Caco-2 (cell line): ENCODE results near the gene FGF14. TPM values are rescaled to one million over a fixed set of nuclear protein-coding genes. Genes with fewer than 3 reads are reported as not detected.

Experiments used
- BruUV-seq: library from RNA; stranded (reverse); fragments of 400-500 nt; replicated peaks from 2 replicates; lab custom pipeline; 2021; lab: Mats Ljungman, UMichigan
- CTCF ChIA-PET: fragments of 300-600 bp; sonication (Branson Sonifier 250); formaldehyde crosslinking; loops from one replicate; lab custom pipeline; 2022; ENCODE audit warnings: antibody characterized with exemption; lab: Charles Lee
- POLR2A ChIA-PET: fragments of 300-600 bp; sonication (Branson Sonifier 250); formaldehyde crosslinking; loops from one replicate; lab custom pipeline; 2022; ENCODE audit warnings: antibody characterized with exemption; lab: Charles Lee
- DNase-seq, 2 experiments: peaks; one replicate each; pipeline versions ENCODE4 v3.0.0 to v3.0.0-alpha.2; 2020 to 2022
- H3K27me3 ChIP-seq: replicated peaks from 2 replicates; pipeline ENCODE4 v1.6.0; 2011; ENCODE audit warnings: low read length; ENCODE audit not compliant: control insufficient read depth, insufficient read depth
- H3K36me3 ChIP-seq: 2 replicates; pipeline ENCODE4 v1.5.1; 2011; ENCODE audit warnings: low read length; ENCODE audit not compliant: control insufficient read depth, insufficient read depth
- H3K4me1 ChIP-seq: fragments of 250-450 bp; sonication (Bioruptor Pico); 2 replicates; pipeline ENCODE4 v1.5.1; 2020; ENCODE audit warnings: mild to moderate bottlenecking
- H3K4me3 ChIP-seq: 2 replicates; pipeline ENCODE4 v1.5.1; 2011; ENCODE audit warnings: low read depth, mild to moderate bottlenecking, control low read depth, low read length
- H3K9me3 ChIP-seq: fragments of 250-450 bp; sonication (Bioruptor Pico); 2 replicates; pipeline ENCODE4 v1.5.1; 2020; ENCODE audit warnings: mild to moderate bottlenecking, moderate library complexity
- H3K27ac Mint-ChIP-seq: one replicate; pipeline ENCODE4 v1.8.0; 2022; ENCODE audit warnings: mixed read lengths; ENCODE audit not compliant: unreplicated experiment
- H3K27me3 Mint-ChIP-seq: one replicate; pipeline ENCODE4 v1.8.0; 2022; ENCODE audit warnings: mixed read lengths; ENCODE audit not compliant: insufficient read depth, unreplicated experiment
- H3K36me3 Mint-ChIP-seq: one replicate; pipeline ENCODE4 v1.8.0; 2022; ENCODE audit warnings: mild to moderate bottlenecking, mixed read lengths; ENCODE audit not compliant: insufficient read depth, unreplicated experiment
- H3K4me1 Mint-ChIP-seq: one replicate; pipeline ENCODE4 v1.8.0; 2022; ENCODE audit warnings: low read depth, mixed read lengths; ENCODE audit not compliant: unreplicated experiment
- H3K4me3 Mint-ChIP-seq: one replicate; pipeline ENCODE4 v1.8.0; 2022; ENCODE audit warnings: mild to moderate bottlenecking, moderate library complexity, mixed read lengths; ENCODE audit not compliant: unreplicated experiment
- H3K9me3 Mint-ChIP-seq: one replicate; pipeline ENCODE4 v1.8.0; 2022; ENCODE audit warnings: mixed read lengths; ENCODE audit not compliant: unreplicated experiment
- intact Hi-C: fragments of 100-400 bp; cut with micrococcal nuclease; formaldehyde crosslinking; loops from one replicate; pipeline ENCODE4 v1.10.0; 2022; ENCODE audit not compliant: unreplicated experiment
- total RNA-seq: library from RNA; stranded (reverse); gene quantifications from 2 replicates; pipeline ENCODE4 v1.2.3, GENCODE V29; 2022
- TF ChIP-seq, protein P1 (sequence below), 2 experiments: fragments of 200-600 bp in 1 of 2; IDR thresholded peaks; 1 replicate in 1 of 2; 2 replicates in 1 of 2; pipeline versions ENCODE4 v1.5.1 to v1.8.0; 2011 to 2022; ENCODE audit warnings: antibody characterized with exemption in 1 of 2, control low read depth in 1 of 2, inconsistent platforms in 1 of 2, low read depth in 1 of 2, low read length in 1 of 2, mild to moderate bottlenecking in 1 of 2, moderate library complexity in 1 of 2; ENCODE audit not compliant: insufficient read depth in 1 of 2, severe bottlenecking in 1 of 2, unreplicated experiment in 1 of 2

FGF14 gene
- total RNA-seq, 1 experiment from 2014 or later: not detected

DNA sequence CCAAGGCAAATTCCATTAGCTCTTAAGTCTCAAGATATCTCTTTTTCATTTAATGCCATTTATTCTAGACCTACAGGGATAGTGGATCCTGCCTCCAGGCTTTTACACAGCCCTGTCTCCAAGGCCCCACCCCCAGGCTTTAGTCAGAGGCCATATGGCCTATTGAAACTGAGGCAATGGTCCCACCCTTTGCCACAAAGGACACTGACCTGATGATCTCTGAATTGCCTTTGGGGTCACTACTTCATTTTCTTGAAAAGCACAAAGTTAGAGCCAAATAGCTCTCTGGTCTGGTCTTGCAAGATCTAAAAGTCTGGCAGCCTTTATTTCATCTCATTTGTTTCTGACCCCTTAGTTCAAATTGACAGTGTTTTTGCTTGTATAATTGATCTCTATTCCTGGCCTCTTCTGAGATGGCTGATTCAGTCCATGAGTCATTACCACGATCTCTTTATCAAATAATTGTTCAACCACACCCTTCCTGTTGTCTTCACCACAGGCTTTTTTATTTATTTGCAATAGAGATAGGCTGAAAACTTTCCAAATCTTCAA, 209.8 kb downstream of the FGF14 start:
- no TSS peak for BruUV-seq
- Histone ChIP-seq H3K36me3 (no peaks in the 10 kb centered on the region), H3K4me1 (no peaks in the 10 kb centered on the region), H3K4me3 (no peak overlapping the region), H3K27me3 (no peaks in the 10 kb centered on the region), H3K9me3 (no peaks in the 10 kb centered on the region)
- intact Hi-C loops: no loop called here
- no peak overlapping the region for H3K27ac Mint-ChIP-seq
- ChIA-PET CTCF (no interaction called here), POLR2A (no interaction called here)
- H3K4me1 Mint-ChIP-seq: no peaks in the 10 kb centered on the region
- no peaks in the 10 kb centered on the region for H3K36me3 Mint-ChIP-seq
- peaks cover 2% of the 10 kb centered on the region for H3K27me3 Mint-ChIP-seq
- no peak for DNase-seq
- H3K4me3 Mint-ChIP-seq: no peak overlapping the region
- TF ChIP-seq, protein P1, sequence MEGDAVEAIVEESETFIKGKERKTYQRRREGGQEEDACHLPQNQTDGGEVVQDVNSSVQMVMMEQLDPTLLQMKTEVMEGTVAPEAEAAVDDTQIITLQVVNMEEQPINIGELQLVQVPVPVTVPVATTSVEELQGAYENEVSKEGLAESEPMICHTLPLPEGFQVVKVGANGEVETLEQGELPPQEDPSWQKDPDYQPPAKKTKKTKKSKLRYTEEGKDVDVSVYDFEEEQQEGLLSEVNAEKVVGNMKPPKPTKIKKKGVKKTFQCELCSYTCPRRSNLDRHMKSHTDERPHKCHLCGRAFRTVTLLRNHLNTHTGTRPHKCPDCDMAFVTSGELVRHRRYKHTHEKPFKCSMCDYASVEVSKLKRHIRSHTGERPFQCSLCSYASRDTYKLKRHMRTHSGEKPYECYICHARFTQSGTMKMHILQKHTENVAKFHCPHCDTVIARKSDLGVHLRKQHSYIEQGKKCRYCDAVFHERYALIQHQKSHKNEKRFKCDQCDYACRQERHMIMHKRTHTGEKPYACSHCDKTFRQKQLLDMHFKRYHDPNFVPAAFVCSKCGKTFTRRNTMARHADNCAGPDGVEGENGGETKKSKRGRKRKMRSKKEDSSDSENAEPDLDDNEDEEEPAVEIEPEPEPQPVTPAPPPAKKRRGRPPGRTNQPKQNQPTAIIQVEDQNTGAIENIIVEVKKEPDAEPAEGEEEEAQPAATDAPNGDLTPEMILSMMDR (IDR thresholded peaks at IDR 0.05; ENCODE audit: insufficient read depth in 1 of 2, low read depth in 1 of 2, low read length in 1 of 2, severe bottlenecking in 1 of 2, unreplicated experiment in 1 of 2): no peak
- H3K9me3 Mint-ChIP-seq: no peaks in the 10 kb centered on the region

- no peaks in the 10 kb centered on the region for H3K9me3 ChIP-seq
- intact Hi-C loops: no loop called here
- H3K4me1 ChIP-seq: no peaks in the 10 kb centered on the region
- no peak for DNase-seq
- TF ChIP-seq, protein P1 (IDR thresholded peaks at IDR 0.05; ENCODE audit: insufficient read depth in 1 of 2, low read depth in 1 of 2, low read length in 1 of 2, severe bottlenecking in 1 of 2, unreplicated experiment in 1 of 2): no peak
- H3K27me3 Mint-ChIP-seq: peaks cover 2% of the 10 kb centered on the region
- H3K4me3 Mint-ChIP-seq: no peak overlapping the region
- H3K27me3 ChIP-seq: no peaks in the 10 kb centered on the region
- no peaks in the 10 kb centered on the region for H3K4me1 Mint-ChIP-seq
- H3K36me3 ChIP-seq: no peaks in the 10 kb centered on the region
- CTCF ChIA-PET: no interaction called here
- no TSS peak for BruUV-seq
- POLR2A ChIA-PET: no interaction called here
- H3K4me3 ChIP-seq: no peak overlapping the region
- H3K9me3 Mint-ChIP-seq: no peaks in the 10 kb centered on the region
- no peaks in the 10 kb centered on the region for H3K36me3 Mint-ChIP-seq
- no peak overlapping the region for H3K27ac Mint-ChIP-seq
Measured at GRCh38 chr13:102190930-102191329, 210.9 kb downstream of the FGF14 start.

GRCh38 chr13:102187313-102187712, 214.5 kb downstream of the FGF14 start:
- H3K9me3 Mint-ChIP-seq: no peaks in the 10 kb centered on the region

More at GRCh38 chr13:102187313-102187712, 214.5 kb downstream of the FGF14 start:
- no TSS peak for BruUV-seq
- Mint-ChIP-seq H3K36me3 (no peaks in the 10 kb centered on the region), H3K4me3 (no peak overlapping the region), H3K27me3 (peaks cover 5% of the 10 kb centered on the region), H3K27ac (no peak overlapping the region), H3K4me1 (no peaks in the 10 kb centered on the region)
- TF ChIP-seq, protein P1 (IDR thresholded peaks at IDR 0.05; ENCODE audit: insufficient read depth in 1 of 2, low read depth in 1 of 2, low read length in 1 of 2, severe bottlenecking in 1 of 2, unreplicated experiment in 1 of 2): no peak
- Histone ChIP-seq H3K36me3 (no peaks in the 10 kb centered on the region), H3K9me3 (no peaks in the 10 kb centered on the region), H3K4me1 (no peaks in the 10 kb centered on the region), H3K27me3 (no peaks in the 10 kb centered on the region), H3K4me3 (no peak overlapping the region)
- POLR2A ChIA-PET: no interaction called here
- intact Hi-C loops: no loop called here
- no peak for DNase-seq
- CTCF ChIA-PET: no interaction called here
